Measurements from ENCODE around the gene PBOV1. TPM values are rescaled to one million over a fixed set of nuclear protein-coding genes. Genes with fewer than 3 reads are reported as not detected.

PBOV1 gene
- total and polyA plus RNA-seq, 11 donors = not detected

DNA sequence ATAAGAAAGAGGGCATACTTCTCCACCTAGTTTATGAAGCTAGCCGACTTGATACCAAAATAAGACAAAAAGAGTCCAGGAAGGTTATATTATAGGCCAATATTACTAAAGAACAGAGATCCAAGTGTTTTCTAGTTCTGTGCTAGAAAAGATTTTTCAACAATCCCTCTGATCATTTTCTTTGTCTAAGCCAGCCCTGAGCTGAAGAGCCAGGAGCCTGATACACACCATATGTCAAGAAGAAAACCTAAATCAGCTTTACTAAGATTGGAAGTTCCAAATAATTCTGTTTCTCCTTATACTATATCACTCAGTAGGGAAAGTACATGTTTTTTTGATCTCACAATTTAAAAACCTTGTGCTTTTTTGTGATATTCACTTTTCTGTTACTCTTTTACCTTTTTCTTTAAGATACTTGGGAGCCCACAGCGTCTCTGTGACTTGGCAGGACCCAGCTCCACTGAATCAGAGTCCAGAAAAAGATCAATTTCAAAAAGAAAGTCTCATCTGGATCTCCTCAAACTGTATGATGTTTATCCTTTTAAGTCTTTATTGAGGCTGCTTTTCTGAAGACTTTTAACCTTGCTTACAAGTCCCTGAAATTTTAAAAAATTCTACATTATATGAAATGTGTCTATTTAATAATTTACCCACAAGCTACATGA lies 43.0 kb upstream of the PBOV1 start:
- H3K4me3 ChIP-seq = no peak overlapping the region
- no peak for DNase-seq
- no peaks in the 10 kb centered on the region for H3K36me3 ChIP-seq
- intact Hi-C loops (cut with DNase I) = no loop called here
- H3K9me3 ChIP-seq = no peaks in the 10 kb centered on the region
- no peaks in the 10 kb centered on the region for H3K4me1 ChIP-seq
- no peak overlapping the region for H3K27ac ChIP-seq
- 64 to 77% (median 72%) methylated on average over 2 of the region's 2 CpGs for WGBS, 4 donors
- no peak for ATAC-seq
- H3K27me3 ChIP-seq = no peaks in the 10 kb centered on the region
- TF ChIP-seq, protein P1, sequence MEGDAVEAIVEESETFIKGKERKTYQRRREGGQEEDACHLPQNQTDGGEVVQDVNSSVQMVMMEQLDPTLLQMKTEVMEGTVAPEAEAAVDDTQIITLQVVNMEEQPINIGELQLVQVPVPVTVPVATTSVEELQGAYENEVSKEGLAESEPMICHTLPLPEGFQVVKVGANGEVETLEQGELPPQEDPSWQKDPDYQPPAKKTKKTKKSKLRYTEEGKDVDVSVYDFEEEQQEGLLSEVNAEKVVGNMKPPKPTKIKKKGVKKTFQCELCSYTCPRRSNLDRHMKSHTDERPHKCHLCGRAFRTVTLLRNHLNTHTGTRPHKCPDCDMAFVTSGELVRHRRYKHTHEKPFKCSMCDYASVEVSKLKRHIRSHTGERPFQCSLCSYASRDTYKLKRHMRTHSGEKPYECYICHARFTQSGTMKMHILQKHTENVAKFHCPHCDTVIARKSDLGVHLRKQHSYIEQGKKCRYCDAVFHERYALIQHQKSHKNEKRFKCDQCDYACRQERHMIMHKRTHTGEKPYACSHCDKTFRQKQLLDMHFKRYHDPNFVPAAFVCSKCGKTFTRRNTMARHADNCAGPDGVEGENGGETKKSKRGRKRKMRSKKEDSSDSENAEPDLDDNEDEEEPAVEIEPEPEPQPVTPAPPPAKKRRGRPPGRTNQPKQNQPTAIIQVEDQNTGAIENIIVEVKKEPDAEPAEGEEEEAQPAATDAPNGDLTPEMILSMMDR (IDR thresholded peaks at IDR 0.05) = no peak
- TF ChIP-seq POLR2A (IDR thresholded peaks at IDR 0.05) = no peak

DNA sequence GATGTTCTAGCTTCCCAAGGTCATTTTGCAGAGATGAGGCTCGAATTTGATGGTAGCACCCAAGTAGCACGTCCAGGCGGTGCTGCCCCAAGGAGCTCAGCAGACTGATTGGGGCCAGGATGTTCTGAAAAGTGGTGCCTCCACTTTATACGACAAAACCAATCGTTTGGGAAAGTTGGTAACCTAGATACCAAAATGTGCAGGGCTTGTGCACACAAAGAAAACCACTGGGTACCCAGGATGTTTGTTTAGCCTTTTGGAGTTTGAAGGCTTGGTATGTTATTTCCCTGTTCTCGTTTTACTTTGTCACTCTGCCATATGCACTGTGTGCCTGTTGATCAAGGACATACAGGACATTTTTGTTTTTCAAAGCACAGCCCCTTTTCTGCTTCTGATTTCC lies 40.7 kb upstream of the PBOV1 start:
- no peaks in the 10 kb centered on the region for H3K27me3 ChIP-seq
- no peak for TF ChIP-seq POLR2A (IDR thresholded peaks at IDR 0.05)
- TF ChIP-seq, protein P1 (IDR thresholded peaks at IDR 0.05) = no peak
- no peak overlapping the region for H3K4me3 ChIP-seq
- H3K27ac ChIP-seq = no peak overlapping the region
- intact Hi-C loops (cut with DNase I) = no loop called here
- H3K36me3 ChIP-seq = no peaks in the 10 kb centered on the region
- 78 to 83% (median 80%) methylated on average over 6 of the region's 6 CpGs for WGBS, 4 donors
- DNase-seq = no peak
- no peak for ATAC-seq
- H3K9me3 ChIP-seq = no peaks in the 10 kb centered on the region
- H3K4me1 ChIP-seq = no peaks in the 10 kb centered on the region

GRCh38 chr6:138258197-138258596 lies 39.9 kb upstream of the PBOV1 start:
- intact Hi-C loops (cut with DNase I) = no loop called here
- Histone ChIP-seq H3K9me3 (no peaks in the 10 kb centered on the region), H3K27ac (no peak overlapping the region), H3K27me3 (no peaks in the 10 kb centered on the region), H3K4me1 (no peaks in the 10 kb centered on the region), H3K36me3 (no peaks in the 10 kb centered on the region), H3K4me3 (no peak overlapping the region)
- ATAC-seq (no peak), DNase-seq (no peak)
- 95 to 96% (median 95%) methylated on average over 6 of the region's 6 CpGs for WGBS, 4 donors
- TF ChIP-seq, protein P1 (IDR thresholded peaks at IDR 0.05) = no peak
- no peak for TF ChIP-seq POLR2A (IDR thresholded peaks at IDR 0.05)

DNA sequence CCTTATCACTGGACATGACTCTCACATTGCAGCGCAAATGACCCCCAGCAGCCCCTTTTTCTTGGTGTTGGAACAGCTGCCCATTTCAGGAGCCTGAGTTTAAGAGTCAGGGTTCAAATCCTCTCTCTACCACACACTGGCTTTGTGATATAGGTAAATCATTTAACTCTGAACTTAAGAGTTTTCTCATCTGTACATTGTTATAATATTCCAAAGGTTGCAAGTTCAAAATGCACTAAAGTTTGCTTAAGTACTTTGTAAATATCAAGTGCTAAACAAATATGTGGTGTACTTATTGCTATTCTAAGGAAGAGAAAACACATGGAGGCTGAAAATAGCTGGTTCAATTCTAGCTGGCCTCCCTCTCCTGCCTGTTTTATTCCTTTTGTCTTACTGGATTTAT lies 39.3 kb upstream of the PBOV1 start:
- Histone ChIP-seq H3K4me3 (no peak overlapping the region), H3K4me1 (no peaks in the 10 kb centered on the region), H3K27me3 (no peaks in the 10 kb centered on the region), H3K9me3 (no peaks in the 10 kb centered on the region), H3K36me3 (no peaks in the 10 kb centered on the region), H3K27ac (no peak overlapping the region)
- intact Hi-C loops (cut with DNase I) = no loop called here
- 95 to 100% (median 99%) methylated on average over 1 of the region's 1 CpG for WGBS, 4 donors
- ATAC-seq (no peak), DNase-seq (no peak)
- TF ChIP-seq POLR2A (IDR thresholded peaks at IDR 0.05) = no peak
- TF ChIP-seq, protein P1 (IDR thresholded peaks at IDR 0.05) = no peak

Measured in heart left ventricle (tissue), 16 donors.